Dermis microvascular lymphatic vessel endothelial cell (primary cell): ENCODE measurements around the gene CEP170. TPM values are rescaled to one million over a fixed set of nuclear protein-coding genes. Genes with fewer than 3 reads are reported as not detected.
A peak's percentile ranks its signal among the peaks of the same experiment; 100 is the strongest.
"Not testable (repeated sequence)": the region's sequence is repeated elsewhere in the genome, so short reads cannot be mapped to it uniquely, and the experiment has no call there.

Source experiments
- DNase-seq, 2 donors: peaks; one replicate each; pipeline versions ENCODE4 v3.0.0 to v3.0.0-alpha.2; 2010; ENCODE audit warnings: low read depth in 2 of 2
- total RNA-seq: library from RNA; depleted of rRNA; stranded (reverse); fragments of >200 nt; gene quantifications from 2 replicates; pipeline ENCODE4 v1.2.1, GENCODE V29; 2014

Gene CEP170
- total RNA-seq, 1 donor from 2014 or later: 70.6 TPM

DNA sequence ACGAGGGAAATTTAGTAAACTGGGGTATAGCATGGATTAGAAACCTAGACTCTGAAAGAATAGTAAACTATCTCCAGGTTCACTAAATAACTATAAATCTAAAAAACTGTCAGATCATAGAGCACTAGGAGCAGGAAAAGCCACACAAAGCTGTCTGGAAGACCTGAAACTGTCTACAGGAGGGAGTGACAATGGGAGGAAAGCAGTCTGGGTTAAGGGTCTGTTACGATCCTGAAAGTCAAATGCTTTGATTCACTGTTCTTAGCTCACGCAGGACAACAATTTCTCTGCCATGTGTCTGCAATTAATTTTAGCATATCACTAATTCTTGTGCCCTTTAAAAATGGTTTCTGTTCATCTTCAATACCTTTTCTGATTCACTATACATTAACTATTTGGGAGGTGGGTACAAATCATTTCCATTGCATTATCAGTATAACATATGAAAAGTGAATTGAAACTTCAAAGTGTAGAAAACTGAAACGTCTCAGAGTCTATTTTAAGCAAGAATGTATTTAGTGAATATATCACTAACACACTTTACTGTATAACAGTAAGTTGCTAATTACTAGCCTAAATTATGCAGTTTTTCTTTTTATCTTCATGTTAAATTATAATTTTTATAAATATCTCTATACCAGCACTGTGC, 18.4 kb downstream of the CEP170 start:
- peak in 1 of 2 donors; percentile 79 for DNase-seq

DNA sequence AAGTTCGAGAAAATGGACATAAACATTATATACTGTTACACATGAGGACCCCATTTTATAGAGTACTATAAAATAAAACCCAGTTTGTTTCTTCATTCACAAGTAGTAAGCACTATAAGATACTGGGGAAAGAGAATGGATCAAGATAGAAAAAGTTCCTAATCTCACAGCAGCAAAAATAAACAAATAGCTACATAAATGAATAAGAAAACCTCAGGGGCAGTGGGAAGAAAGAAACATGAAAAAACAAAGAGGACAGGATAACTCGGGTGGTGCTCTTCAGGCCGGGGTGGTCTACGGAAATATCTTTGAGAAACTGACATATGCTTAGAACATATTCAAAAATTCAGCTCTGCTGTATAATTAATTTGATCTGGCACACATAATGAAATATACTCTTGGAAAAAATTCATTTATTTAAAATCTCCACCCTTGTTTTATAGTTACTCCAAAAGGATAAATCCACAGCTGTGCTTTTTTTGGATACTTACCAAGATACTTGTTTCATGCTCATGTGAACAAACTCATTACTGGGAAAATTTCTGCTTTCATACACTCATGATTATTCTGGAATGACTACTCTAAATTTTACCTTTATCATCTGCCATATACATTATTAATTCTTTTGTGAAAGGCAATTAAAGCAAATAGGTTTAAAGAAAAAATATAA, 20.0 kb downstream of the CEP170 start:
- DNase-seq: peak; percentile 64 to 81

DNA sequence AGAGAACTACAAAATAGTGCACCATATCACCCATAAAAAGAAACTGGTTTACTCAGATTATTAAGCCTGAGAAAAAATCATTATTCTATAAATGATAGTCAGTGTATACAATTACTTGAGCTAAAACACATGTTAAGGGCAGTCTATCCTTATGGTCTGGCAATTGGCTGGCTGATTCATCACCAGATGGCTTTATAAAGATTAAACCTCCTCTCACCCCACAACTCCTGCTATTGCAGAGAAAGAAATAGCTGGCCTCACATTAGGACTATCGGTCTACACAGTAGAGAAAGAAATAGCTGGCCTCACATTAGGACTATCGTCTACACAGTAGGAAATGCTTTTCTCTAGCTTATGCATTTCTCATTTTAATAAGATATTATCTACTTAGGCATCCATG, 21.2 kb downstream of the CEP170 start:
- DNase-seq: peak in 1 of 2 donors; percentile 47

- DNase-seq: peak in 1 of 2 donors; percentile 36
These were observed 24.2 kb downstream of the CEP170 start for GRCh38 chr1:243230914-243231313.

DNA sequence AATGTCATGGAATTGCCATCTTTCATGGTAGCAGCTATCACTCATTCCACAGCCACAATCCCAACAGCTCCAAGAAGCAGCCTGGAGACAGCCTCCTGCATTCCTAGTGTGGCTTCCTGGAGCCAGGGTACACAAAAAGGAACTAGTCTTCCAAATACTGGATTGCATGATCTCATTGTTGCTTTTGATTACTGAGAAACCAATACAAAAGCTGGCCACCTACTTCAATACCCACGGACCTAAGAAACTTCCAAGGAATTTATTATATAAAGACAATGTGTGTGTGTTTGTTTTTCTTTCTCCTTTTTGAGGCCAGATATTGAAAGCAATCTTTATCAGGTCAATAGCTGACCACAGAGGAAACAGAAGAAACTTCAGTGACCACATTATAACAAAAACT, 25.6 kb downstream of the CEP170 start:
- DNase-seq: no peak

DNA sequence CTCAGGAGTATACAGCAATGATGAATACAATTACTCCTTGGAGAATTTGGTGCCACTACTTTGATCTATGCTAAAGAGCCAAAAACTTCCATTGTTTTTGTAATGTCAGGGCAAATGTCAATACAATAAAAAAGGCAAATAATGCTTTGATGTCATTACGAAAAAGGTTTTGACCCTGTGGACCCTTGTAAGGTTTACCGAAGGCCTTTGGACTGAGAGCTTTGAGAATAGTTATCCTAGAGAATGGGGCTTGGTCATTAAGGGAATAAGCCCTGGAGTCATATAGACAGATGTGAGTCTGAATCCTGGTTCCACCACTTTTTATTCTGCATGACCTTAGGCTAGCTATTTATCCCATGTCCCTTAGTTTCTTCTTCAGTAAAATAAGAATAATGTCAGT, 27.5 kb downstream of the CEP170 start:
- no peak for DNase-seq

DNA sequence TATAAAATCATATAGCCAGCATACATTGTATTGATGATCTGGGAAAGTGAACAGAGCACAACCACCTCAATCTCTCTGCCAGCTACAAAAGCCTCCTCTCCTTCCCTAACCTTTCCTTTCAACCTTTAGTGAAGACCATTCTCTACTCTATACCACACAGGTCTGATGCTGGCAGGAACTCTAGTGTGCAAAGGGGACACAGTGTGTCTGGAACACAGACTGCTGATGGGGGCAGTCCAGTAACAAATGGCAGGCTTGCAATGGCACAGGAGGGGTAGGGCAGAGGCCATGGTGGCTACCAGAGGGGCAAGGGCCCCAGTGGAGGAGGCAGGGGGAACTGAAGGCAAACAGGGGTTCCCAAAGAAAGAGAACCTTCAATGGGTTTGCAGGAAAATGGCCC, 37.0 kb downstream of the CEP170 start:
- DNase-seq: no peak

DNA sequence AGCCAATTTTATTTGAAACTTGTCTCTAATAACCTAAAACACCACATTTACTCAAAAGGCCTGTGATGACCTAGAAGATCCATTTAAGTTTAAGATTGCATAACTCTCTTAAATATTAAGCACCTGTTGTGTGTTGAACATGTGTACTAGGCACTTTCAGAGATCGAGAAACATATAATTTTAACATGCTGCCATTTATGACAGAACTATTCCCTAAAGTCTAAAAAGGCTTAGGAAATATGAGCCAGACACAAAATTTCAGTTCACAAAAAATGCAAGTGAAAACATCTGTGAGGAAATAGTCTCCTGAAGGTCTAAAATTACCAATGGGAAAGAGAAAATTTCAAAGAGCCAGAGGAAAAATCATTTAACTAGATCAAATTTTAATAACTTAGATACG, 37.7 kb downstream of the CEP170 start:
- no peak for DNase-seq

DNA sequence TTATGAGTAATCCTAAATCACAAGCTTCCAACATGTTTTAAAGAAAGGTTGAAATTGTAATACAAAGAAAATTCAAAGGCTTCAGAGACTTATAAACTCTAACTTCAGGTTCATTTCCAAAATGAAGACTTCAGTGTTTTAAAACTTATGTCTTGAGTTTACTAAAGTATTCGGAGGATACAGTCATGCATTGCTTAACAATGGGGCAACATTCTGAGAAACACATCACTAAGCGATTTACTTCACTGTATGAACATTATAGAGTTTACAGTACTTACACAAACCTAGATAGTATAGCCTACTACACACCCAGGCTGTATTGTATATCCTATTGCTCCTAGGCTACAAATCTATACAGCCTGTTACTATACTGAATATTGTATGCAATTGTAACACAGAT, 38.3 kb downstream of the CEP170 start:
- no peak for DNase-seq

DNA sequence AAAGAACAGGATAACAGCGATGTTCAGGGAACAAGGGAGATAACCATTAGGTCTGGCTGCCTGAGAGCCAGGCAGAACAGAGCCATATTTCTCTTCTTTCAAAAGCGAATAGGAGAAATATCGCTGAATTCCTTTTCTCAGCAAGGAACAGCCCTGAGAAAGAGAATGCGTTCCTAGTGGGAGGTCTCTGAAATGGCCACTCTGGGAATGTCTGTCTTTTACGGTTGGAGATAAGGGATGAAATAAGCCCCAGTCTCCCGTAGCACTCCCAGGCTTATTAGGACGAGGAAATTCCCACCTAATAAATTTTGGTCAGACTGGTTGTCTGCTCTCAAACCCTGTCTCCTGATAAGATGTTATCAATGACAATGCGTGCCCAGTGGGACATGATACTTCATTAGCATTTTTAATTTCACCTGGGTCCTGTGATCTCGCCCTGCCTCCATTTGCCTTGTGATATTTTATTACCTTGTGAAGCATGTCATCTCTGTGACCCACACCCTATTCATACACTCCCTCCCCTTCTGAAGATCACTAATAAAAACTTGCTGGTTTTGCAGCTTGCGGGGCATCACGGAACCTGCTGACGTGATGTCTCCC, 39.7 kb downstream of the CEP170 start:
- DNase-seq: not testable (repeated sequence)

DNA sequence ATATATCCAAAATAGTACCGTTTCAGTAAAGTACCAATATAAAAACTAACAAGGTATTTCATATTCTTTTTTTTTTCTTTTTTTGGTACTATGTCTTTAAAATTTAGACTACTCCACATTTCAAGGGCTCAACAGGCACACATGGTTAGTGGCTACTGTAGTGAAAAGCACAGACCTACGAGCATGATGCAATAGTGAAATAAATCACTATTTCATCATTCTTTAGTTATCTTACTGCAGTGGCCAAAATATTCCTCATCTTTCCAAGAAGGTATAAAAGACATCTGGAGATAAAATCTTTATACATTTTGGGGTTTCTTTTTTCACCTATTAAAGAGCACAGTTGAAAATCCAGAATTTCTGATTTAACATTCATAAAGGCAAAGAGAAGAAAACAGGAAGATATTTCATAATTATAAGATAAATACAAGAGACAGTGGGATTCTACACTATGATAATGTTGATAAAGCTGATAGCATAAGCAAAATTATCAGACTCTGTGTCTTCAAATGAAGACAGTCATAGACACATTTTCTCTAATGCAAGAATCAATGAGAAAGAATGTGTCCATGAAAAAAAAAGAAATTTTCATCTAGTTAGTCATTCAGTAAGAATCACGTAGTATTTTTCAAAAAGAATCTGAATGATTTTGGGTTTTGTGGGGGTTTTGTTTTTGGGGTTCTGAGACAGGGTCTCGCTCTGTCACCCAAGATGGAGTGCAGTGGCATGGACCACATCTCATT, 41.9 kb downstream of the CEP170 start:
- DNase-seq: no peak

GRCh38 chr1:243211984-243212383, 43.1 kb downstream of the CEP170 start:
- not testable (repeated sequence) for DNase-seq

- DNase-seq: peak in 1 of 2 donors; percentile 25
These were observed 50.0 kb downstream of the CEP170 start for GRCh38 chr1:243205026-243205501.

- not testable (repeated sequence) for DNase-seq
These were observed 50.7 kb downstream of the CEP170 start for GRCh38 chr1:243204336-243204735.

GRCh38 chr1:243203196-243203595, 51.9 kb downstream of the CEP170 start:
- DNase-seq: not testable (repeated sequence)

GRCh38 chr1:243201316-243201715, 53.8 kb downstream of the CEP170 start:
- not testable (repeated sequence) for DNase-seq

DNA sequence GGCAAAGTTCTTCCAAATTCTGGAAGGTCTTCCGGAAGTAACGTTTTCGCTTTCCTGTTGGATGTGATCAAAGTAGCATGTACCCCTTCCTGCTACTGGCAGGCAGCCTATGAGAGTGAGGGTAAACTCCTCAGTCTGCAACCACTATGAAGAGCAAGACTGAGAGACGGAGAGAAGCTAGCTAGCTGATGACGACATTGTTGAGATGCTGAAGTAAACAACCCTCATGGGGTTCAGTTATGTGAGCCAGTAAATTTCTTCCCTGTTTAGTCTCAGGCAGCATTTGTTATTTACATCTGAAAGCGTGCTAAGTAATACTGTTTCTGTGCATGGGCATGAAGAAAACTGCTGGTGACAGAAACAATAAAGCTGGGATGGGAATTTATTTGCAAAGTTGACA, 57.6 kb downstream of the CEP170 start:
- not testable (repeated sequence) for DNase-seq

- DNase-seq: not testable (repeated sequence)
These were observed 61.8 kb downstream of the CEP170 start for GRCh38 chr1:243193330-243193729.

- not testable (repeated sequence) for DNase-seq
These were observed 68.7 kb downstream of the CEP170 start for GRCh38 chr1:243186201-243186995.

GRCh38 chr1:243184787-243185186, 70.3 kb downstream of the CEP170 start:
- DNase-seq: not testable (repeated sequence)

DNA sequence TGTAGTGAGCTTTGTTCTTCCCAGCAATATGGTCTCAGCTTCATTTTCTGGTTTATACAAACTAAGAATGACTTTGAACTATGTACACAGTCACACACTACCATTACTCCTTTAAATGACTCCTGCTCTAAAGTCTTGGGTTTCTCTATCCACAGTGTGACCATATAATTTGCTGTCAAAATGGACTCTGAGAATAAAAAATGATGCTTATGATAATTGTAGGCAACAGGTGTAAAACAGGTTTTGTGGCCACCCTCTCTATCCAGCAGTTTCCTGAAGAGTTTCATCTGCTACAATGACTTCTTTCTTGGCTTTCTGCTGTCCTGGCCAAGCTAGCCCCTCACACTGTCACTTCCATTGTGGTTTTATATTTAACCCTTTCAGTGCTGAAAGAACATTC, 71.4 kb downstream of the CEP170 start:
- not testable (repeated sequence) for DNase-seq
